ENCODE results near the gene CCDC24.

Gene CCDC24

GRCh38 chr1:44043176-44044070, 52.0 kb downstream of the CCDC24 start:
- TF ChIP-seq, protein P1, sequence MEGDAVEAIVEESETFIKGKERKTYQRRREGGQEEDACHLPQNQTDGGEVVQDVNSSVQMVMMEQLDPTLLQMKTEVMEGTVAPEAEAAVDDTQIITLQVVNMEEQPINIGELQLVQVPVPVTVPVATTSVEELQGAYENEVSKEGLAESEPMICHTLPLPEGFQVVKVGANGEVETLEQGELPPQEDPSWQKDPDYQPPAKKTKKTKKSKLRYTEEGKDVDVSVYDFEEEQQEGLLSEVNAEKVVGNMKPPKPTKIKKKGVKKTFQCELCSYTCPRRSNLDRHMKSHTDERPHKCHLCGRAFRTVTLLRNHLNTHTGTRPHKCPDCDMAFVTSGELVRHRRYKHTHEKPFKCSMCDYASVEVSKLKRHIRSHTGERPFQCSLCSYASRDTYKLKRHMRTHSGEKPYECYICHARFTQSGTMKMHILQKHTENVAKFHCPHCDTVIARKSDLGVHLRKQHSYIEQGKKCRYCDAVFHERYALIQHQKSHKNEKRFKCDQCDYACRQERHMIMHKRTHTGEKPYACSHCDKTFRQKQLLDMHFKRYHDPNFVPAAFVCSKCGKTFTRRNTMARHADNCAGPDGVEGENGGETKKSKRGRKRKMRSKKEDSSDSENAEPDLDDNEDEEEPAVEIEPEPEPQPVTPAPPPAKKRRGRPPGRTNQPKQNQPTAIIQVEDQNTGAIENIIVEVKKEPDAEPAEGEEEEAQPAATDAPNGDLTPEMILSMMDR (conservative IDR thresholded peaks at IDR 0.05; ENCODE audit: low read depth, low read length): no peak
- H3K4me3 ChIP-seq (ENCODE audit: low read length): no peak overlapping the region
- DNase-seq (ENCODE audit: low read depth): no peak

DNA sequence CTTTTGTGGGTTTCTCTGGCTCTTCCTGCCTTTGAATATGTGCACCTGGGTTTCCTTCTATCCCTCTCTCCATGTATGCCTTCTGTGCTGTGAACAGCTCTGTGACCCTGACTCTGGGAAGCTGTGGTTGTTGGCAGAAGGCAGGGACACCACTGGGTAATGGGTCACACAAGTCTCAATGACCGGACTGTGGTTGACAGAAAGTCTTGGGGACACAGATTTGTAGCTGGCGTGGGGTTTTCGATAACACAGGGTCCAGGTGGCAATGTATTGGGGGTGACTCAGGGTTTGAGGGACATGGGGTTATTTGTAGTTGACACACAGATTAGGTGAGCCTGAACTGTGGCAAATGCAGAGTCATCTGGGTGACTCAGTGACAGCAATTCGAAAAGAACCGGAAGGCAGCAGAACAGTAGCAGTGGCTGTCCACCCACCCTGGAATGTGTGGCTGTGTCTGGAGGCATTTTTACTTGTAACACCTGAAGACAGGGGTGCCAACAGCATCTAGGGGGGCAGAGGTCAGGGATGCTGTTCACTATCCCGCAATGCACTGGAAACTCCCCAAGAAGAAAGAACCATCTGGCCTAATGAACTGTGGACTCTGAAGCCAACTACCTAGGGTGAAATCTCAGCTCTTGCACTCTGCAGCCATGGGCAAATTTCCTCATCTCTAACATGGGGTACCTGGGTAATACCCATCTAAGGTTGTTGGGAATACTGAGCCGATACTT, 52.8 kb downstream of the CCDC24 start:
- no peak overlapping the region for H3K4me3 ChIP-seq (ENCODE audit: low read length)
- DNase-seq (ENCODE audit: low read depth): no peak
- TF ChIP-seq, protein P1 (conservative IDR thresholded peaks at IDR 0.05; ENCODE audit: low read depth, low read length): no peak

DNA sequence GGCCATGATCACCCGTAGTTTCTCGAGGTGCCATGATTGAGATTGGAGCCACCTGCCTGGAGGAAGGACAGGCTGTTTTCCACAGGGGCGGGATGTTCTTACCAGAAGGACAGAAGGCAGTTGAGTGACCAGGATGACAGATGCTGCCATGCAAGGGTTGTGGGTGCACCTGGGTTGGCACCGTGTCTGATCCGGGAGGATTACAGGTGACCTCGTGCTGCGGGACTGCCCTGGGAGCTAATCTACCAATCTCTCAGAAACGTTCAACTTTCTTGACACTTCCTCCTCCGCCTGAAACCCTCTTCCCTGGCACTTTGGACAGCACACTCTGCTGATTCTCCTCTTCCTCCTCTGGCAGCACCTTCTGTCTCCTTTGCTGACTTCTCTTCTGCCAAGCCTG, 53.7 kb downstream of the CCDC24 start:
- TF ChIP-seq, protein P1 (conservative IDR thresholded peaks at IDR 0.05; ENCODE audit: low read depth, low read length): no peak
- no peak for DNase-seq (ENCODE audit: low read depth)

More for the DNA sequence above, 53.7 kb downstream of the CCDC24 start:
- H3K4me3 ChIP-seq (ENCODE audit: low read length): no peak overlapping the region

Measured in retinal pigment epithelial cell (primary cell).